ENCODE data around the gene REV3L.

Gene REV3L

DNA sequence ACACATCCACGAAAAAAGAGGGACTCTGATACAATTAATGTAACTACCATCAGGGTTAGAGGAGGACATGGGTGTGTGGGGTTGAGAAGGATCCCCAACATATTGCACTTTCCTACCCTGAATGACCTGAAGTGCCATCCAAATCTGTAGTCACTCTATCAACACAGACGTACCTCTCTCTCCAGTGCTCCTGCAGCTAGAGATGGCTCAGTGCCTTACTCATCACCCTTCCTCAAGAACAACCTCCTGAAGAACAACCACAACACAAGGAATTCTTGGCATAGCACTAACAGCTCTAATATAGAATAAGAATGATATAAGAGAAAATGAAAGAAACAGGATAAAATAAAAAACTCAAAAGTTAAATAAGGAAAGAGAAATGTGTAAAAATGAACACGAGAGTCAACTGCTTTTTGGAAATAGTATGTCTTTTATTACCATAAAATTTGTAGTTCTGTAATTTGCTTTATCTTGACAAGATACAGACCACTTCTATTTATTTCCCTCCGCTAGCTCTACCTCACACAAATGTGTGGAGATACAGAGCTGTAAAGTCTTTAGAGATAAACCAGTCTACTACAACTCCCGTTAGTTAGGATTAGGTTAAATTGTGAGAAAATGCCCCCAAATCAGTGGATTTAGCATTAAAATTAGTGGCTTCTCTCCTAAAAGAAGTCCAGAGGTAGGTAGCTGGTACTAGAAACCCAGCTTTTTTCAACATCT is 63.9 kb downstream of the REV3L start:
- DNase-seq, result no peak

DNA sequence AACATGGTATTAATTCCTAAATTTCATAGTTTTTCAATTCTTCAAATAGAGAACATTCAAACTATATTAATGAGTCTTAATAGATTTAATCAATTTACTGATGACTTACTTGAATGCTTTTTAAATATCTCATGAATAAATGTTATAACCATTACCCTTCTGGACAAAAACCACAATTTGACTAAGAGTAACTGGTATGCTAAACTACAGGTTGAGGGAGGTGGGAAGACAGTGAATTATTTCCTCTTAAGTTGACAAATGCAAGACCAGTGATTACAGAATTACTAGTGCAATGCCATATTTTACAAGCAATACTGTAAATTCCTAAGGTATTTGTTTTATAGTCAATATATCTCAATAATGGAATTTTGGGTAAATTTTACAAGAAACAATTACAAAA is 65.1 kb downstream of the REV3L start:
- DNase-seq, result no peak

DNA sequence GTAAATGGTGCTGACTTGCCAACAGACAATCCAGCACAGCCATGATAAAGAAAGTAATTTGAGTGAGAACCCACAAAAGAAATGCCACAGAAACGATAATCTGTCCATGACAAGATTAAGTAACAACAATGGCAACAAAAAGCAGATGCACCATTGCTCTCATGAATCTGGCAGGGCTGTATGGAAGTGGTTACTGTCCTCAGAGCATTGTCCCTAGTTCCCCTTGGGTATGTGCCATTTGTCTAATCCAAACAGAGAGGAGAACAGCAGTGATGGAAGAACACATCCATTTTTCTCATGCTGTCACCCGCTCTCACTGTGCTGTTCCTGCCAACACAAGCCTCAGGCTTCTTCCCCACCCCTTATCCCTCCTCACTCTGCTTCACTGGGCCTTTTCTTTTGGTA is 65.8 kb downstream of the REV3L start:
- DNase-seq, result no peak

DNA sequence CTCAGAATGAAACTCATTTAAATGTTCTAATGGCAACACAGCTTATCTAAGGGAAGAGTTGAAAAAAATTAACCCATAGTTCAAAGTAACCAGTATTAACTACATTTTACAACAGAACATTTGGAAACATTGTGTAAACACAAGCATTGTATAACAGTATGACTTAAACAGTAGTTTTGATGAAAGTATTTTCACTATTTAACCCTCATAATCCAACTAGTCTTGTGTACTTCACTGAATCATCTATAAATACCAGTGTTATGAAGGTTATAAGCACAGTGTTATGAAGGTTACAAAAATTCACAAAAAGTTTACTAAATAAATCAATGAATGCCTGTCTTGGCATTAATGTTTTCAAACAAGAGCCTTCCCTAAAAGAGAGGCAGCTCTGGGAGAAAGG is 66.5 kb downstream of the REV3L start:
- DNase-seq, result no peak

DNA sequence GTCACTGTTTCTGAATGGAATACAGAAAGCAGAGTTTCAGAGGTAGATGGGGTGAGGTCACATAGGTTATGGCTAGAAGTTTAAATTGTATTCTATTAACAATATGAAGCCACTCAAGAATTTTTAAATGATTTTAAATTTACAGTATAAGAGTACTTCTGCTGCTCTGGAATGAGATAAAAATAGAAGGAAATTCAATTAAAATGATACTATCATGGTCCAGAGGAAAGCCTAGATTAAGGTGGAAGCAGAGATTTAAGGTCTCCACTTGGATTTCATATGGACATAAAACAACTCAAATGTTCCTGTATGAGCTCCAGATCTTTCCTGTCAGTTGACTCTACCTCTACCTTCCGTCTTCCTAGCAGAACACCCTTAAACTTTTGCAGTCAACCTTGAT is 68.6 kb downstream of the REV3L start:
- DNase-seq, result no peak

DNA sequence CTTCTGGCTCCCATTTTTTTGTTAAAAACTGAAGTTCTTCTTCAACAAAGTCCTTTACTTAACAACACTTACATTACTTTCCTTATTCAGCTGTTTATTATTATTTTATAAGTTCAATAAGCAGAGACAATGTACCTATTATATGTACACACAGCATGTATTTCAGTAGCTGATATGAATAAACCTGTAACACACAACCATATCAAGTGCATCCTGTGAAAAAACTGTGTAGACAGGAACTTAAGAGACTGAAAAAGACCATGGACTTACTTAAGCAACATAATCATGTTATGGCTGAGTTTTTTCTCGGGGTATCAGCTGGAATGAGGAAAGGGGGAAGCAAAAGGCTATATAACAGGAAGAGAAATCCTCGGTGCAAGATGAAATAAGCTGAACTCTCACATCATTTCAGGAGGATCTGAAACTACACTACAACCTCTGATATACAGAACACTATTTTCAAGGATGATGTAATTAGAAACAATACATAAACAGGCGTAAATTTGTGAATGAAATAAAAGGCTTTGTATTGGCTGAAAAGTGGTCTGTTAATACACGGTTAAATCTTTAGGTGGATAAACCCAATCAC is 70.9 kb downstream of the REV3L start:
- DNase-seq, result no peak

DNA sequence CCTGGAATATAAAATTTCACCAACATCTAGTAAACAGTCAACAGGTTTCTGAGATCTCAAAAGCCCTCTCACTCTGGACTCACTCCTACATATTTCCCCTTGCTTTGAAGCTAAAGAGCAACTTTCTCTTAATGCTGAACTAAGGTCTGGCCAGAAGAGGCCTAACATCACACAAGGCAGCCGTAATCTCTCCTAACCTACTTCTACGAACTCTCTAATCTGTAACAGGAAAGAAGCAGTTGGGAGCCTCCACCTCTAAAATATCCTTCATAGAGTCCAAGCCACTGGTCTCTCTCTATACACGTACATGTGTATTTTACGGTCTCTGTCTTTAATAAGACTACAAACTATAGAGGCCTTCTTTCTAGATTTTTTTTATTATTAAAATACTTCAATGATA is 72.0 kb downstream of the REV3L start:
- no peak for DNase-seq

DNA sequence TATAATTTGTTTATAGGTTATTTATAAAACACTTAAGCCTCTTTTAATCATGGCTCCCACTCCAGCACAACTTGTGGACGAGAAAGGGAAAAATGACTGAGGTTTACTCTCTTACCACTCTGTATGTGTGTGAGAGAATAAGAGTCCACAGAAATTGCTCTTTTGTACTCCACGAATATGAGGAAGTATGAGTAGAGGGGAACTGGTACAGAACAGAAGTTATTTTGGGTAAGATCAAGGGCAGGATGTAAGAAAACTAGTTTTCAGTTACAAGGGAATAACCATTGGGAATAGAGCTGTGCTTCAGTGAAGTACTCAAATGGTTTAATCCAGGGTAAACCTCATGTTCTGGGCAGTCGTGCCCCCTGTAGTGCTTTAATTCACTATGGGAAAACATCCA is 72.6 kb downstream of the REV3L start:
- no peak for DNase-seq

- DNase-seq, result no peak
These were observed 73.6 kb downstream of the REV3L start for GRCh38 chr6:111409430-111409829.

DNA sequence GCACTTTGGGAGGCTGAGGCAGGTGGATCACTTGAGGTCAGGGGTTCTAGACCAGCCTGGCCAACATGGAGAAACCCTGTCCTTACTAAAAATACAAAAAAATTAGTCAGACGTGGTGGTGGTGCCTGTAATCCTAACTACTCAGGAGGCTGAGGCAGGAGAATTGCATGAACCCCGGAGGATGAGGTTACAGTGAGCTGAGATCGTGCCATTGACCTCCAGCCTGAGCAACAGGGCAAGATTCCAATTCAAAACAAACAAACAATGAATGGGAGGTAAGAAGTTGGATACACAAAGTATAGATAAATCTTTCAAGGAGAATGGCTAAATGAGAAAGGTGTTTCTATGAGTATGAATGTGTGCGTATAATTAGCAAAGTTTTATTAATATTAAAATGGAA is 75.3 kb downstream of the REV3L start:
- no peak for DNase-seq

GRCh38 chr6:111406200-111406721 is 76.8 kb downstream of the REV3L start:
- DNase-seq, result peak; percentile 30

GRCh38 chr6:111403388-111403787 is 79.6 kb downstream of the REV3L start:
- no peak for DNase-seq

DNA sequence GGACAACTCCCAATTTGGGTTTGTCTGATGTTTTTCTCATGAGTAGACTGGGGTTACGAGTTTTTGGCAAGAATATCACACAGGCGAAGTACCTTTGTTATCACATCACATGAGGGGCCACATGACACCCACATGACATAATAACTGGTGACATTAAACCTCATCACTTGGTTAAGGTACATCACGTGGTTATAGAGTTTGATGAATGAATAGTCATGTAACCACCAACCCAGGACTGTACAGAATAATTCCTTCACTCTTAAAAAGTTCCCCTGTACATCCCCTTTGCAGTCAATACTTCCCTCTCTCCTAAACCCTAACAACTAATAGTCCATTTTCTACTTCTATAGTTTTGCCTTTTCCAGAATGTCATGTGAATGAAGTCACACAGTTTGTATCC is 83.4 kb downstream of the REV3L start:
- DNase-seq, result no peak

- no peak for DNase-seq
These were observed 94.3 kb downstream of the REV3L start for GRCh38 chr6:111388681-111389080.

GRCh38 chr6:111382476-111383294 is 100.3 kb downstream of the REV3L start:
- no peak for DNase-seq

DNA sequence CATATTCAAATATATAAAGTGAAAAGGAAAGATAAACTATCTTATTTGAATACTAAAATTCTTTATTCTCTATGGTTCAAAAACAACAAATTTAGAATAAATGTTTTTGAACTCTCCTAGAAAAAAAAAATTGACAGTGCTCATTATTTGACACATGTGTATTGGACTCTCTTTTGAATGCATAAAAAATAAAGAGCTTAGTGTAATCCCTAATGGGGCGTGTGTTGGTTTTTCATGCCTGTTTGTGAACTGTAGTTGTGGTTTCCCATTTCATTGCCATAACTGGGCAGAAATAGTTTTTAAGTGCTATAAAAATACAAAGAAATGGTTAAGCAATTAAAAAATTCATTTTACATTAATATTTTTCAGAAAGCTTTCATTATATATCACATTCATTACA is 101.3 kb downstream of the REV3L start:
- DNase-seq, result no peak

DNA sequence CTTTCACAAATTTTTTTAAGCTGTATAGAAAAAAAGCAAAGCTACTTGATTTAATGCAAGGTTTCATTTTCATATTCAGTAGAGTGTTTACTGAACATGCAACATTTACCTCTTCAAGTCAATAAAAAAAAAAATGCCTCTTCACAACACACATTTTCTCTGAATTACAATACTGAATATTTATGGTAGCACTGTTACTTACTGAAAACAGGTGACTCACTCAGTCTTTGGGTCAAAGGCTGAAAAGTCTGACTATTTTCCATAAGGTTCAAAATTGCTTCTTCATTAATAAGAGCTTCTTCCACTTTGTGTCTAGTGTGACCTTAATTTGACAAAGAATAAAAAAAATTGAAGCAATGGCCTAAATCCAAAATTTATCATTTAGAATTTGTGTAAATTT is 101.9 kb downstream of the REV3L start:
- DNase-seq, result no peak

- DNase-seq, result no peak
These were observed 103.2 kb downstream of the REV3L start for GRCh38 chr6:111379831-111380230.

- no peak for DNase-seq
These were observed 103.7 kb downstream of the REV3L start for GRCh38 chr6:111379302-111379701.

DNA sequence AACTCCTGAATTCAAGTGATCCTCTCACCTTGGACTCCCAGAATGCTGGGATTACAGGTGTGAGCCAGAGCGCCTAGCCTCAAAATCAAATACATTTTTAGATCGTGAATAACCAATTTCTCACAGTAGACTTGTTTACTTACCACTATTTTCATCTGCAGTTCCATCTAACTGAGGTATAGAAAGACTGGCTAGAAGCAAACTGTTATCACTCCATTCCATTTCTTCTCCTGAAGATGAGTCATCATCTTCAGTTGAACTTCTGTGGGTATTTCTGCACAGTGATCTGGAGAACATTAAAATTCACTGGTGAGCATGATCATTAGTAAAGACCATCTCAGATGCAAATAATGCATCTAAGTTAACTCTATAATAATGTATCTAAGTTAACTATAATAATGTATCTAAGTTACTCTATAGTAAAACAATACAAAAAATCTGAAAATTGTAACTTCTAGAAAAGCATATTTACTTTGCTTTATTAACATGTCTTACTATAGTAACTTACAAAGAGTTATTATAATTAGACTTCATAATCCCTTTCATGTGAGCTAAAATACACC is 105.4 kb downstream of the REV3L start:
- no peak for DNase-seq

DNA sequence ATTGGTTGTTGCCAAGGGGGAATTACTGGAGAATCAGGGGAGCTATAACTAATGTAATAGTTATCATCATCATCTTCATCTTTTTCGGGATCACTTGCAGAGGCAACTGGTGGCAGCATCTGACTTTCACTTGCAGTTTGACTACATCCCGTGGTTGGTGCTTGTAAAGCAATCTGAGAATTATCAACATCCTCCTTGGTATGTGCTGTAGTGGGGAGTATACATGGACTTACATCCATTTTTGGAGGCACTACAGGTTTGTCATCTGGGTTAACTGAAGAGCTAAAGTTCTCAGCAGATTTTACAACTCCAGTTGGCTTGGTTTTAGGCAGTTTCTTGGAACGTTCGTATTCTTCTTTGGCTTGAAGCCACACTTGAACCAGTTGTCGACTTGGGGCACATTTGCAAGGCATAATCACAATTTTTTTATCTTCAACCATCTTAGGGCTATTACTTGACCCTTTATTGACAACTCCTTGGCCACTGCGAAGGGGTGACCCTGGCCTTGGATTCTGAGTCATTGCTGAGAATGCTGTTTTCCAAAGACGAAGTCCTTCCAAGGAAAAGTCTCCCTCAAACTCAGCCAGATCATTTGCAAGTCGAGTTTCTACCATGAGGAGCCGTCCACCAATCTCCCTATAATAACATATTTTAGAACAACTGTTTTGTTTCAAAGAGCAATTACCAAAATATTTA is 115.5 kb downstream of the REV3L start:
- DNase-seq, result no peak

DNA sequence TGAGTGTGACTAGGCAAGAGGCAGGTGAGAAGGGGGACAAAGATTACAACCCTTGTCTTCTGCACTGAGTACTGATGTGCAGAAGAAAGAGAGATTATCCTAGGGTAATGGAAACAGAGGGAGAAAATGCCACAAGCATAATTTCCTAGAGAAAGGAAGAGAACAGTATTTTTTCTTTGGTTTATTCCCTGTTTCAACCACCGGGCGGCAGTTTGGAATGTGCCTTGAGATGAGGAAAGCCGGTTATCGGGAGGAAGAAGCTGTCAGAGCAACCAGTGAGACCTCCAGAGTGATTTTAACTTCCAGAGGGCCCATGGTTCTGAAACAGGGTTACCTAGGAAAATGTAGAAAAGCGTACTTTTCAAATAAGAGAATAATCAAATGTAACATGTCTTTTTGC is 121.4 kb downstream of the REV3L start:
- DNase-seq, result no peak

- DNase-seq, result no peak
These were observed 124.6 kb downstream of the REV3L start for GRCh38 chr6:111358454-111358853.
